SKM-1 treated with dmso at 0.1 percent for 144 hours (cell line): ENCODE measurements around the gene FLNB.

Source experiments
- DNase-seq: peaks from one replicate; lab custom pipeline; 2025; ENCODE audit not compliant: unreplicated experiment; lab: John Stamatoyannopoulos, UW

FLNB gene

DNA sequence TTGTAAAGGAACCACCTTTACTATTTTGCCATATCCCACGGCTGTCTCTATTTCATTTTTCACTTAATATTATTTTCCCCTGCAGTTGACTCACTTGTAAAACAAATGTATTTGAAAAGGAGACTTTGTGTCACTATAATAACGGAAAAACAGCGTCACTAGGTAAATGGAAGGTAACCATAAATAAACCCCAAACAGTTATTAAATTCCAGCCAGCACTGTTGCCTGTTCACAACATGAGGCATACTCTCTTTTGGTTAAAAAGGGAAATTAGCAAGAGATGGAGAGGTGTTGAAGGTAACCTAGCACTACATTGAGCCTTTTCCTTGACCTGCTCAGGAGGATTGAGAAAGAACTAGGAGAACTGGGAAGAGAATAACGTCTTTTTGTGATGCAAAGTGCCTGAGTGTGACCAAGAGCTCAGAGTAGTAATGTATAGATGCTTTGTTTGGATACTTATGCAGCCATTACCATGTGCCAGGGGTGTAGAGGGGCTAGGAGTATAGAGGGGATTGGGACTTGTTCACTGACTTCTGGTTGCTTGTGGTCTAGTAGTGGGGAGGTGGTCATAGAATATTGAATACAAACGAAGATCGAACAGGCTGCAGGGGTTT, 19.6 kb downstream of the FLNB start:
- DNase-seq: no peak

DNA sequence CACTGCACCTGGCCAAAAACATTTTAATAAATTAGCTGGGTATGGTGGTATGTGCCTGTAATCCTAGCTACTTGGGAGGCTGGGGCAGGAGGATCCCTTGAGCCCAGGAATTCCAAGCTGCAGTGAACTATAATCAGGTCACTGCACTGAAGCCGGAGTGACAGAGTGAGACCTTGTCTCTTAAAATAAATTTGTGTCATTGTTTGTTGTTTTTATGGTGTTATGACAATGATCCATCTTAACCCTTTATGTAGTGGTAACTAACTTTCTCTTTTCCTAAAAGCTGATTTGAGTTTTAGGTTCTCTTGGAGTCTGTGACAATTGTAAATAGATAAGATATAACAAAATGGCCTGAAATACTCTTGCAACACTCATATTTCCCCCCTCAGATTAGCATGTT, 20.7 kb downstream of the FLNB start:
- no peak for DNase-seq

DNA sequence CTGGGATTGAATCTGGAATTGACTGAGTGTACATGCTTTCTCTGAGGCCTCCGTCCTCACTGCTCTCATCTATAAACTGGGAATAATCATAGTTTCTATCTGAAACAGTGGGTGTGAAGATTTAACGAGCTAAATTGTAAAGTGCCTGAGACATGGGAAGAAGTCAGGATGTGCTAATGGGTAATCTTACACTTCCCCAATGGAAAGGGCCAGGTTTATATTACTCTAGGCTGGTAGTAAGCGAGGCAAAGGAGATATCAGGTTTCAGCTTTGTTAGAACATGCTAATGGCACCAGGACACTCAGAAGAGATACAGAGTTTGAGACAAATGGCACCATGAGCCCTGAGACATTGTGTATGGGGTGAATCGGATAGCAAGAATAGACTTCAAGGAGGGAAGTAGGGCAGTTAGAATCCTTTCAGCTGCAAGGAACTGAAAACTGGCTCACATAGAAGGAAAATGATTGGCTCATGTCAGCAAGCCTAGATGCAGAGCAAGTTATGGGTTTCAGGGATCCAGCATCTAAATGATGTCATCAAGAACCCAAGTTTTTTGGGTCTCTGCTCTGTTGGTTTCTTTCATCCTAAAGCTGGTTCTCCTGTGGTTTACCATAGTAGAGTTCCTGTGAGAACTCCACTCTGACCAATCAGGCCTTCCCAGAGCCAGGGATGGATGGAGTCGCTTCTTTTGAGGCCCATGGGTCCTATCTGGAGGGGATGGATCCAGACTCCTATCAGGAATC, 21.8 kb downstream of the FLNB start:
- DNase-seq: no peak

DNA sequence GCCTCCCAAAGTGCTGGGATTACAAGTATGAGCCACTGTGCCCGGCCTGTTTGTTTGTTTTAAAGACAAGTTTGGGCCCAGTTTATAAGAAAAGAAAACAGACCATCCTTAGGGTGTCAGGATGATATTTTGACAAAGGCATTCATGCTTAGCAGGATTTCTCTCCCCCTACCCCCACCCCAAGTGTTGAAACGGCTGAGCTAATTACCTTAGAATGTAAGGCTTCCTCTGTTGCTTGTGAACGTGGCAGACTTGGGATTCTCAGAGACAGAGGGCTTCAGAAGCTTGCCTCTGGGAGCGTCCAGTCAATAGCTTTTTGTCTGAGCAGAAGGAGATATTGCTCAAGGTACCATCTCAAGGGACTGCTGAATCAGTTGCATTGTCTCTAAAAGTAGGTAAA, 24.0 kb downstream of the FLNB start:
- no peak for DNase-seq

DNA sequence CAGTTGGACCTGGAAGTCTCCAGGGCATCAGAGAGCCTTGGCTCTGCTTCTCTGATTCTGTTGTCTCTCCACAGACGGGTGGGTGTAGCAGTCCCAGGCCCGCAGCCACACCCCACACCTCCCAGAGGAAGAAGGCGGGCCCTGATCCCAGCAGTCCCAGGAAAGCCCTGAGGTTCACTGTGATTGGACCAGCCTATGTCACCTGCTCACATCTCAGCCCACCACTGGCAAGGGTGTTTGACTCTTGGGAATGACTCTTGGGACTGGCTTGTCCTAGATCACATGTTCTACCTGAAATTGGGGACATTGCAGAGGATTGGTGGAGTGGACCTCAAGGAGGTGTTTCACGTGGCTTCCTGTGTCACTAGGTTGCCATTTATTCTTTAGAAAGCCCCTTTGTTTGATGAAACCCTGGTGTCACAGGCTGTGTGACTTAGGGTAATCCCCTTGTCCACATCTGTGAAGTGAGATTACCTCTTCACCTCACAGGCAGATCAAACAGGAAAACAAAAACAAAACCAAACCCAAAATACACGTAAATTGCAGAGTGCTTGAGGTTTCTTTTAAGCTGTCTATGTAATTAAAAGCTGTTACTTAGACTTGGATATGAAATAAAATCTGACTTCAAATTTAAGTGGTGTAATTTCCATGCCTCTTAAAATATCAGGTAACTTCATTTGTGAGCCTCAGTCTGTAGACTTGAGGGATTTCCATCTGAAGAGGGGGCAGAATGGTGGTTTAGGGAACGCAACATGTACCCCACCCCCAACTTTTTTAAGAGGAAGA, 26.7 kb downstream of the FLNB start:
- no peak for DNase-seq

DNA sequence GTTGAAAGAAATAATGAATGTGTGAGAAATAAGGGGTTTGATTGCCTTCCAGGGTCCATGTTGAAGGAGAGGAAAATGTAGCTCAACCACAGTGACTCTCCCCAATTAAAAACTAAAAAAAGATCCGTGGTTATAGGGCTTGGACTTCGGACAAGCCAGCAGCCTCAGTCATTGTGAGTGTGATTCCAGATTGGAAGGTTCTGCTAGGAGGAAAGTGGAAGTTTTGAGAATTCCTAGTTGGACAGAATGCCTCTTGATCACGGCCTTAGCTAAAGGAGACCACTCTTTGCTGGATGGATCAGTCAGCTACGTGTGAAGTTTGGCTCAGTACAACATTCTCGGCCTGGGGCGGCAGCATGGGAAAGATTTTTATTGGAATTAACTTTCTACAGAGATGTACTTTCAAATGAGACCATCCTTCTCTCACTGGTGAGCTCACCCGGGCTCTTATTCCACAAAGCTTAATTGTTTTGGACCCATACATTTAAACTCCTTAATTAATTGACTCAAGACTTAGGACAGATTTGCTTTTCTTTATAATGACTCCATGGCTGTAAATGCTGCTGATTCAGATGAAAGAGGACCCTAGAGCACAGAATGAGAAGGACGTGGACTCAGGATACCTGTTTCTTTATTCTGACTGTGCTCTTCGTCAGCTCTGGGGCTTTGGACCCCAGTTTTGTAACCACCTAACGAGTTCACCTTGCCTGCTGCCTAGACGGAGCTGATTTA, 27.5 kb downstream of the FLNB start:
- no peak for DNase-seq

DNA sequence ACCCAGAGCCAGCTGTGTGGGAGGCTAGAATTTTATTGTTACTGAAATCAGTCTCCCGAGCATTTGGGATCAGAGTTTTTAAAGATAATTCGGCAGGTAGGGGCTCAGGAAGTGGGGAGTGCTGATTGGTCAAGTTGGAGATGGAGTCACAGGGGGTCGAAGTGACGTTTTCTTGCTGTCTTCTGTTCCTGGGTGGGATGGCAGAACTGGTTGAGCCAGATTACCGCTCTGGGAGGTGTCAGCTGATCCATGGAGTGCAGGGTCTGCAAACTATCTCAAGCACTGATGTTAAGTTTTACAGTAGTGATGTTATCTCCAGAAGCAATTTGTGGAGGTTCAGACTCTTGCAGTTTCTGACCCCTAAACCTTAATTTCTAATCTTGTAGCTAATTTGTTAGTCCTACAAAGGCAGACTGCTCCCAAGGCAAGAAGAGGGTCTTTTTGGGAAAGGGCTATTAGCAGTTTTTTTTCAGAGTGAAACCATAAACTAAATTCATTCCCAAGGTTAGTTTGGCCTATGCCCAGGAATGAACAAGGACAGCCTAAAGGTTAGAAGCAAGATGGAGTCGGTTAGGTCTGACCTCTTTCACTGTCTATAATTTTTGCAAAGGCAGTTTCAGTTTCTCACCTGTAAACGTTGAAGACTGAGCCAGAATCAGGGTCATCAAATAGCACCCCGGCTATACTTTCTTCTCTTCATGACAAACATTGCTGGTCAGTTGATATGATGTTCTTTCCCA, 28.2 kb downstream of the FLNB start:
- no peak for DNase-seq

DNA sequence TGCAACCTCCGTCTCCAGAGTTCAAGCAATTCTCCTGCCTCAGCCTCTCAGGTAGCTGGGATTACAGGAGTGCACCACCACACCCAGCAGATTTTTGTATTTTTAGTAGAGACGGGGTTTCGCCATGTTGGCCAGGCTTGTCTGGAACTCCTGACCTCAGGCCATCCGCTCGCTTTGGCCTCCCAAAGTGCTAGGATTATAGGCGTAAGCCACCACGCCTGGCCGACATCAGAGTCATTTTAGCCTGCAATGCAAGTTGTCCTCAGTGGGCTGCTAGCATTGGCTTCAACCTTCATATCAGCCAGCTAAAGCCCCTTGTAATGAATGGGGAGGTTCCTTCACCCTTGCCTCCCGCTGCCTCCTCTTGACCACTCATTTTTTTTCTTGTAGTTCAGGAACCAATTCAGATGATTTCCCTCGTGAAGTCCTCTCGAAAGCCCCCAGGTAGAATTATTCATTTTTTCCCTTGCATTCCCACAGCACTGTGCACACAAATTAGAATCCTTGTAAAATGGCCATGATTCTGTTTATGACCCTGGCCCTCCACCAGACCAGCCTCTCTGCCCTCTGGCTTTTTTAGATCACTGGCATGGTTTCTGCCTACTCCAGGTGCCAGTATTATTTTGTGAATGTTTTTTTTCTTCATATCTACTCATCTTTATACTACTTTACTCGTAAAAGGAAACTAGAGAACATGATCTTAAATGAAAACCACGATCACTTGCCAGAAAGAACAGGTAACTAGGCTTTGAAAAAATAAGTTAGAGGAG, 29.1 kb downstream of the FLNB start:
- no peak for DNase-seq

DNA sequence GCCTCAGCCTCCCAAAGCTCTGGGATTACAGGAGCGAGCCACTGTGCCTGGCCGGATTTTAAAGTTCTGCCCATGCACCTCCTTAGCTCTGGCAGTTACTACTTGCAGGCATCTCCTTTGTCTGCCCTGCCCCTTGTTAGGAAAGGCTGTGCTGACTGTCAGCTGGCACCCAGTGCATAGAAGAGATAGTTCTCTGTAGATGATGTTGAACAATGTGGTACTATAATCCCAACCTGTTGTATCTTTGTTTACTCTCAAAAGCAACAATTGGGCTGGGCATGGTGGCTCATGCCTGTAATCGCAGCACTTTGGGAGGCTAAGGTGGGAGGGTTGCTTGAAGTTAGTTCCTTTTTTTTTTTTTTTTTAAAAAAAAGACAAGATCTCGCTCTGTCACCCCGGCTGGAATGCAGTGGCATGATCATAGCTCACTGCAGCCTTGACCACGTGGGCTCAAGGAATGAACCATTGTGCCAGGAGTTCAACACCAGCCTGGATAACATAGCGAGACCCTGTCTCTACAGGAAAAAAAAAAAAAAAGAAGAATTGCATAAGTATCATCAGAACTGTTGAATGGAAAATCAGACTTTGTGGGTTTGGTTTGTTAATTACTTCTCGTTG, 30.6 kb downstream of the FLNB start:
- DNase-seq: no peak

DNA sequence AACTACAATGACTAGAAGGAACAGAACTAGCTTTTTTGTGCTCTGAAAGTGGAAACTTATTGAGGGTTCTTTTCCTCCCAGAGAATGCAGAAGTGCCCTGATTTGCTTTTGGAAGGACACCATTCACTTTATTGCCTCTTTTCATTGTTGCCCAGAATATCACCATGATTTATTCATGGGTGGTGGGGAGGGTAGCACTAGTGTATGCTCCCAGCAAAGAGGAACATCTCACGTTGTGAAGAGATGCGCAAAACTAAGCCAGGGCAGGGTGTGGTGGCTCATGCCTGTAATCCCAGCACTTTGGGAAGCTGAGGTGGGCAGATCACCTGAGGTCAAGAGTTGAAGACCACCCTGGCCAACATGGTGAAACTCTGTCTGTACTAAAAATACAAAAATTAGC, 31.4 kb downstream of the FLNB start:
- no peak for DNase-seq

DNA sequence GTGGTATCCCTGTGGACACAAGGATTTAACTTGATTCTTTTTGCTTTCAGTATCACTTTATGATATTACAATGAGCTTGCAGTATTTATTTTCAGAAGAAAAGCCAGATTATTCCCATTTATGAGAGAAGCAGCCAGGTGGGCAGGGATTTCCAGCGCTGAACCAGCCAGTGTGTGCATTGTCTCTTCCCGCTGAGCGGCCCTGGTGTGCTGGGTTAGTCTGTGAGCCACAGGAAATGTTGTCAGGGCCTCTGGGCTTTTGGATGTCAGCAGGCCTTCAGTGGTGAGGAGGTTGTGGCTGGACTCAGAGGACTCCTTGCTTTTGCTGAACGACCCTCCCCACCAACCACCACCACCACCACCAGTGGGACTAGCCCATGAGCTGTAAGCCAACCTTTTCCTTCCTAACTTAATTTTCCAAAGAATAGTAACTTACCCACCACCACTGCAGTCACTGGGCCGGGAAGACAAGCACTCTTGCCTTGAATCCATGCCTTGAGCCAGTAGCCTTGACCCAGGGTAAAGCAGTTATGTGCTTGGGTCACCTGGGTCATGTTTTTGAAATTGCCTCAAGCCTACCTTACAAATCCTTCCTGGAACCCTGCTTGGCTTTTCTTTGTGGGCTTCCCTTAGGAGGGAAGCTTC, 33.1 kb downstream of the FLNB start:
- no peak for DNase-seq

DNA sequence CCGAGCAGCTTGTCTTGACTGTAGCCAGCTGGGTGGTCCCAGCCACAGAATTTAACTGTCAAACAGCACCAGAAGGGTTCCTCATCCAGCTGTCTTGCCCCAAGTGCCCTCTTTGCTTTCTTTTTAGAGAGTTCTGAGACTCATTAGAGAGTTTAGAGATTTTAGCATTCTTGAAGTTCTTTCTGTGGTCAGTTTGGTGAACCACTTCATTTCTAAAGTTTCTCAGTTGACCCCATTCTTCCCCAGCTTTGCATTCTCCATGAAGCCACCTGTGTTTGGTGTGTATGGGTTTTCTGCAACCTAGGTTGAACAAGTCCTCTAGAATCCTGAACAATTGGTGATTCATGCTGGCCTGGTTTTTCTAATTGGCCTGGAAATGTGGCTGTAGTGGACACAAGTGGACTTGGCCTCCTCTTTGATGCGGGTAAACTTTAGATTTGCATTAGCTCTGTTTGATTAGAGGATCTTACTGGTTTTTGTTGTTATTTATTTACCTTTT, 33.7 kb downstream of the FLNB start:
- no peak for DNase-seq

DNA sequence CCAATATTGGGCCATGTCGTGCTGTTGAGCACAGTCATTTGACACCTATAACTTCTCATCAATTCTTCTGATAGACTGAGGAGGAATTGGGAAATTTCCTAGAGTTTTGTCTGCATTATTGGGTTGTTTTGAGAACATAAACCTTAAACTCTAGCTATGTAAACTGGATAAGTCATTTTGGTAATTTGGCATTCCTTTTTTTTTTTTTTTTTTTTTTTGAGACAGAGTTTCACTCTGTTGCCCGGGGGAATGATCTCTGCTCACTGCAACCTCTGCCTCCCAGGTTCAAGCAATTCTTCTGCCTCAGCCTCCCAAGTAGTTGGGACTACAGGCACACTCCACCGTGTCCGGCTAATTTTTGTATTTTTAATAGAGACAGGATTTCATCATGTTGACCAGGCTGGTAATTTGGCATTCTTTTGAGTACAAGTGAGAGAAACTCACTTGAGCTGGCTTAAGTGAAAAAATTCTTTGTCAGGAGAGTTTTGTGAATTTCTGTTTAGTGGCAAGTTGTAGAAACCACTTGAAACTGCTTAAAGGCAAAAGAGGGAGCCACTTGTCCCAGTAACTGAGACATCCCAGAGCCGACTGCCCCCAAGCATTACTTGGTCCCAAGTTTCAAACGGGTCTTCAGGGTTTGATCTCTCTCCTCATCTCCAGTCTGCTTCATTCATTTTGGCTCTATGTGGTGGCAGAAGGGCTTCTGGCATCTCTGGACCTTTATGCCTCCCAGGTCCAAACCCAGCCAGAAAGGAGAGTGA, 34.9 kb downstream of the FLNB start:
- no peak for DNase-seq

DNA sequence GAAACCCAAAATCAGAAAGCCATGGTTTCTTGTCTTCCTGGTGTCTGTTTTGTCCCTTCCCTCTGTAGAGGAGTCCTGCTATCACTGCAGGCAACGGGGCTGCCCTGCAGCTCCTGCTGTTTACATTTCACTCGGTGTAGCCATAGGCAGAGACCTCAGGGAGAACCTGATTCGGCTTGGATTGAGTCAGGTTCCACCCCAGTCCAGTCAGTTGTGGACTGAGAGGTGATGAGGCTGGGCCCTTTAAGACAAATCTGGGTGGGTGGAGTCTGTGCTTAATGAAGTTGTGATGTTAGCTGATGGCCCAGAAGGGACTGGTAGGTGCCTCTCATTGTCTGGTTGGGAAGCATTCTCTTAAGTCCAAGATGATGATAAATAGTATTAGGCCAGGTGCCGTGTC, 35.7 kb downstream of the FLNB start:
- DNase-seq: no peak

DNA sequence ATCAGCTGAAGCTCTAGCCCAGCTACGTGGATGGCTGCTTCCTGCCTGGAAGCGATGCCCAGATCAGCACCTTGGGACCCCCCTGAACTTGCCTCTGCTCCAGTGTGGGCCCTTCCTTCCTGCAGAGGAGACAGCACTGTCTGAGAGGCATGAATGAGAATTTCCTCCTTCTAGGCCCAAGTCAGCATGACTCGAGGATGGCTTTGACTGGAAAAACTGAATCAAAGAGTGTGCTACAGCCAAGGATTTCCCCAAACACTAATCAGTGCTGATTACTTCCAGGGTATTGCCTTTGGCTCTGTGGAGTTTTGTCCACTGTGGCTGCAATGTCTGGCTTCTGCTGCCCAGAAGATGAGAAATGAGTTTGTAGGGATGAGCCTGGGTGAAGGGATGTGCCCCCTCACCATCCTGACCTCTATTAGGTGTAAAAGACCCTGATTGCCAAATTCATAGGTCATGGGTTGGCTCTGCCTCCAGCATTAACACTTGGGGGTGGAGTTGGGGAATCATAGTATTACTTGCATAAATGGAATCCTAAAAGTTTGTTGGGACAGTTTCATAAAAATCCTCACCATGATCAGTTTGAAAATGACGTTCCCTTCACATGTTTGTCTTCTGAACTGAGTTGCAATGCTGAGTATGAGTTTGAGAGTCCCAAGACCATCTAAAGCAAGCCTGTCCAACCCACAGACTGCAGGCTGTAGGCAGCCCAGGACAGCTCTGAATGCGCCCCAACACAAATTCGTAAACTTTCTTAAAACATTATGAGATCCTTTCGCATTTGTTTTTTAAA, 36.7 kb downstream of the FLNB start:
- DNase-seq: no peak

DNA sequence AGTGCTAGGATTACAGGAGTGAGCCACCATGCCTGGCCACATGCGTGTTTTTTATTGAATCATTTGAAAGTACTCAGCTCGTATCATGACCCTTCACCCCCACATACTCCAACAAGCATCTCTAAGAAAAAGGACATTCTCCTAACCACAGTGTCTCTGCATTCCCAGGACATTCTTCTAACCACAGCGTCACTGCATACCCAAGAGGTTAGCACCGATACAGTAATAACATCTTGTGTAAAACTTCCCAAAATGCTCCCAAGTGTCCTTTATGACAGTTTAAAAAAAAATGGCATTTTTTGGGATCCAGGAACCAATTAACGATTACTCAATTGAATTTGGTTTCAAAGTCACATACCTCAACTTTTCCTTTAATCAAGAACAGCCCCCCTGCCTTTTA, 39.6 kb downstream of the FLNB start:
- no peak for DNase-seq

DNA sequence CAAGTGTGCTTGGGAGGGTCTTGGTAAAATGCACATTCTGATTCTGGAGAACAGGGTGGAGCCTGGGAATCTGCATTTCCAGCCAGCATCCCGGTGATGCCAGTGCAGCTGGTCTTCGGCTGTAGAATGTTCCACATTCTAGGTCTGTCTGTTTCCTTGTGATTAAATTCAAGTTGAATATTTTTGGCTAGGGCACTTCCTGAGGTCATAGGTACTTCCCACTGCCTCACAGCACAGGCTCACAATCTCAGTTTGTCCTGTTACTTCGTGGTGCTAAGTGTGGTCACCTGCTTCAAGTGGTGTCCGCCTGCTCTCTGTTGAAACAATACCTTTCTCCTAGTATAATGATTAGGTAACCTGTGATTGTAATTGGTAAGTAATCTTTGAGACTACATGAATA, 40.1 kb downstream of the FLNB start:
- DNase-seq: no peak
